ENCODE measurements around the gene APBA1.

Gene APBA1

DNA sequence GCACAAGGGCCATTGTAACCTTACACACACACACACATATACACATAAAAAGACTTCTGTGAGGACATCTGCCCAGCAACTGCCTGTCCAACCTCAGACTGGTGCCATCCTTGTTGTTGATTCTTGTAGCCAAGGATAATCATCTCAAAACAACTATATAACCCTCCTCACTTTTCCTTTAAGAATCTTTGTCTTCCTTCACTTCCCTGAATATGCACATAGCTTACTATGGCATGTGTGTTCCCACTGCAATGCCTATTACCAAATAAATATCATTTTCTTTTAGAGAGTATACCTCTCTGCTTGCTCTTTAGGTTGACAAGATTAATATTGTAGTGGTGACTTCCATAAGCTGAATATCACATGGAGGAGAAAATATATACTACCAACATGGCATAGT is 55.2 kb downstream of the APBA1 start:
- H3K27me3 ChIP-seq (ENCODE audit: control insufficient read depth in 1 of 2, insufficient read depth in 2 of 2, low read length in 2 of 2), result no peaks in the 10 kb centered on the region
- H3K36me3 ChIP-seq (ENCODE audit: control insufficient read depth in 1 of 2, insufficient read depth in 2 of 2, low read length in 2 of 2), result no peaks in the 10 kb centered on the region
- no peak overlapping the region for H3K4me3 ChIP-seq (ENCODE audit: low read depth in 1 of 2, low read length in 2 of 2)
- H3K9me3 ChIP-seq (ENCODE audit: control insufficient read depth in 1 of 2, low read length in 2 of 2), result no peaks in the 10 kb centered on the region
- no peaks in the 10 kb centered on the region for H3K4me1 ChIP-seq (ENCODE audit: control insufficient read depth in 1 of 2, insufficient read depth in 2 of 2, low read length in 2 of 2)
- no peak overlapping the region for H3K27ac ChIP-seq (ENCODE audit: low read depth, low read length)
- no peak overlapping the region for H3K9ac ChIP-seq (ENCODE audit: low read depth in 1 of 2, low read length in 2 of 2)

DNA sequence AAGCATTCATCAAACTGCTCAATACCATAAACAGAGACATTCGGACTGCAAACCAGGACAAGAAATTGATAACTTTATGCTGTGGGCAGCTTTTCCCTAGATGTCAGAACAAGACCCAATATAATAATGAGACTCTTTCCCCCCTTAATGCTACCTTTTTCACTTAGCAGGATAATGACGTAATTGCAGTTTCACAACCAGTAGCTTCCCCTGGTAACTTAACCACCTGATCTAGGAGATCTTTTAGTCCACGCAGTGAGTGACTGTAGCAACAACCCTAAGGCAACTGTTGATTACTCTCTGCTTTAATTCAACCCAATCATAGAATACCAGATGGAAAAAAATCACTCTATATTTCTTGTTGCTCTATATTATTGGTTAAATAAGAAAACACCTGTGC is 56.3 kb downstream of the APBA1 start:
- H3K4me1 ChIP-seq (ENCODE audit: control insufficient read depth in 1 of 2, insufficient read depth in 2 of 2, low read length in 2 of 2), result no peaks in the 10 kb centered on the region

DNA sequence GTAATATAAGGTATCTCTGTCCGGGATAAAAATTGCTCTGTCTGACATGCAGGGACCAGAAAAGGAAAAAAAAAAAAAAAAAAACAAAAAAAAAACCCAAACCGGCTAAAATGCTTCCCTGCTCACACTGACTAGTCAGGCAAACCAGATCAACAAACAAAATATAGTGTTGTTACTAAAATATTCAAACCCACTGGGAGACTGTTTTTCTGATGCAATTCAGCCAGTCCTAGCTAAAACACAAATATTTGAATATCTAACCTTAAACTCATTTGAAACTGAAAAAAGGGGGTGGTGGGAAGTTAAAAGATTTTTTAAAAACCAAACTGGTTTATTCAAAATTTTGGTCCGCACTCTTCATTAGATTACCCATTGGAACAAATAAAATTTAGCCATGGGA is 61.0 kb downstream of the APBA1 start:
- Histone ChIP-seq H3K9ac (ENCODE audit: low read depth in 1 of 2, low read length in 2 of 2) (no peak overlapping the region), H3K27me3 (ENCODE audit: control insufficient read depth in 1 of 2, insufficient read depth in 2 of 2, low read length in 2 of 2) (no peaks in the 10 kb centered on the region), H3K36me3 (ENCODE audit: control insufficient read depth in 1 of 2, insufficient read depth in 2 of 2, low read length in 2 of 2) (no peaks in the 10 kb centered on the region), H3K4me3 (ENCODE audit: low read depth in 1 of 2, low read length in 2 of 2) (no peak overlapping the region), H3K9me3 (ENCODE audit: control insufficient read depth in 1 of 2, low read length in 2 of 2) (no peaks in the 10 kb centered on the region), H3K27ac (ENCODE audit: low read depth, low read length) (no peak overlapping the region), H3K4me1 (ENCODE audit: control insufficient read depth in 1 of 2, insufficient read depth in 2 of 2, low read length in 2 of 2) (no peaks in the 10 kb centered on the region)

More for the DNA sequence above, 56.3 kb downstream of the APBA1 start:
- no peaks in the 10 kb centered on the region for H3K36me3 ChIP-seq (ENCODE audit: control insufficient read depth in 1 of 2, insufficient read depth in 2 of 2, low read length in 2 of 2)
- H3K9ac ChIP-seq (ENCODE audit: low read depth in 1 of 2, low read length in 2 of 2), result no peak overlapping the region
- H3K9me3 ChIP-seq (ENCODE audit: control insufficient read depth in 1 of 2, low read length in 2 of 2), result no peaks in the 10 kb centered on the region
- H3K4me3 ChIP-seq (ENCODE audit: low read depth in 1 of 2, low read length in 2 of 2), result no peak overlapping the region
- no peaks in the 10 kb centered on the region for H3K27me3 ChIP-seq (ENCODE audit: control insufficient read depth in 1 of 2, insufficient read depth in 2 of 2, low read length in 2 of 2)
- H3K27ac ChIP-seq (ENCODE audit: low read depth, low read length), result no peak overlapping the region

DNA sequence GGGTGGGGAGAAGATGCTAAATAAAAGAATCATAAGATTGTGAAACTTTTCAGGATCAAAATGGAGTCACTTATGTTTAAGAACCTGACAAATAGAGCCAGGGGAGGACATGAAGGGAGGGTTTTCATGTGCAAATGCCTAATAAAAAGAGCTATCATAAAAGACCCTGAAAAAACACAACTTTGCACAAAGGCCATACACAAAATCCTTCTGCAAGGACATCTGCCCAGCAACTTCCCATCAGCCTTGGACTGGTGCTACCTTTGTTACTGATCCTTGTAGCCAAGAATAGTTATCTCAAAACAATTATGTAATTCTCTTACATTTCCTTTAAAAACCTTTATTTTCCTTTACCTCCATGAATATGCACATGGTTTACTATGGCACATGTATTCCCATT is 63.0 kb downstream of the APBA1 start:
- no peak overlapping the region for H3K4me3 ChIP-seq (ENCODE audit: low read depth in 1 of 2, low read length in 2 of 2)
- no peak overlapping the region for H3K9ac ChIP-seq (ENCODE audit: low read depth in 1 of 2, low read length in 2 of 2)
- no peak overlapping the region for H3K27ac ChIP-seq (ENCODE audit: low read depth, low read length)
- H3K4me1 ChIP-seq (ENCODE audit: control insufficient read depth in 1 of 2, insufficient read depth in 2 of 2, low read length in 2 of 2), result no peaks in the 10 kb centered on the region
- no peaks in the 10 kb centered on the region for H3K9me3 ChIP-seq (ENCODE audit: control insufficient read depth in 1 of 2, low read length in 2 of 2)
- H3K27me3 ChIP-seq (ENCODE audit: control insufficient read depth in 1 of 2, insufficient read depth in 2 of 2, low read length in 2 of 2), result no peaks in the 10 kb centered on the region
- no peaks in the 10 kb centered on the region for H3K36me3 ChIP-seq (ENCODE audit: control insufficient read depth in 1 of 2, insufficient read depth in 2 of 2, low read length in 2 of 2)

DNA sequence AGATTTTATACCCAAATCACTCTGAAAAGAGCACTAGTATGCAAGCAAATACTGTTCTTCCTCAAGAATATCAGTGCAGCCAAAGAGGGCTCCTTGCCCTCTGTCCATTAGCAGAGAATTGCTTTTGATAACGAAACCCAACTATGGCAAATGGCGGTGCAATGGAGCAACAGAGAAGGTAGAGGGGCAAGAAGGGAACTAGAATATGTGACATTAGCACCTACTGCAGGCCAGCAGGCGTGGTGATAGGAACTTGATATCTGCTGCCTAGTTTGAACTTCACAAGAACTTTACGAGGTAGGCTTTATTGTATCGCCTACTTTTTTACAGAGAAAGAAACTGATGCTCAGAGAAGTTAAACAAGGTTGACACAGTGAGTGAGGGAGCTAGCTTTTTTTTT is 66.1 kb downstream of the APBA1 start:
- Histone ChIP-seq H3K36me3 (ENCODE audit: control insufficient read depth in 1 of 2, insufficient read depth in 2 of 2, low read length in 2 of 2) (no peaks in the 10 kb centered on the region), H3K4me1 (ENCODE audit: control insufficient read depth in 1 of 2, insufficient read depth in 2 of 2, low read length in 2 of 2) (no peaks in the 10 kb centered on the region), H3K9me3 (ENCODE audit: control insufficient read depth in 1 of 2, low read length in 2 of 2) (no peaks in the 10 kb centered on the region), H3K4me3 (ENCODE audit: low read depth in 1 of 2, low read length in 2 of 2) (no peak overlapping the region), H3K27ac (ENCODE audit: low read depth, low read length) (no peak overlapping the region), H3K27me3 (ENCODE audit: control insufficient read depth in 1 of 2, insufficient read depth in 2 of 2, low read length in 2 of 2) (no peaks in the 10 kb centered on the region), H3K9ac (ENCODE audit: low read depth in 1 of 2, low read length in 2 of 2) (no peak overlapping the region)

DNA sequence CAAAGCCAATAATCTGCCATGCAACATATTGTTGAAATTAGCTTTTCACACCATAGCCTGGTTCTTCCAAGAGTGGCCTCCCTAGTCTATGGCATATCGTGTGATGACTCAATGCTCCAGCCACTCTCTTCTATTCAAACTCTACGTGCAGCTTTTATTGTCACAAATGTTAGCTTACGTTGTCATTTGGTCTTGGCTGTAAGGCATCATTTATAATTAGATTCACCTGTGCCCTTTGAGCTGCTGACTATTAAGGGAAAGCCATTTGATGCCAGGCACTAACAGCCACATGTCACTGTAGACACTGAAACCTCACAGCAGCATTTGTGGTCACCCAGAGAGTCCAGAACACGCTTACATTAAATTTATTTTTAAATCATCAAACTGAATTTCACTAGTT is 66.8 kb downstream of the APBA1 start:
- H3K27ac ChIP-seq (ENCODE audit: low read depth, low read length), result no peak overlapping the region
- no peaks in the 10 kb centered on the region for H3K9me3 ChIP-seq (ENCODE audit: control insufficient read depth in 1 of 2, low read length in 2 of 2)
- H3K9ac ChIP-seq (ENCODE audit: low read depth in 1 of 2, low read length in 2 of 2), result no peak overlapping the region
- H3K4me1 ChIP-seq (ENCODE audit: control insufficient read depth in 1 of 2, insufficient read depth in 2 of 2, low read length in 2 of 2), result no peaks in the 10 kb centered on the region
- H3K36me3 ChIP-seq (ENCODE audit: control insufficient read depth in 1 of 2, insufficient read depth in 2 of 2, low read length in 2 of 2), result no peaks in the 10 kb centered on the region
- no peak overlapping the region for H3K4me3 ChIP-seq (ENCODE audit: low read depth in 1 of 2, low read length in 2 of 2)
- H3K27me3 ChIP-seq (ENCODE audit: control insufficient read depth in 1 of 2, insufficient read depth in 2 of 2, low read length in 2 of 2), result no peaks in the 10 kb centered on the region

DNA sequence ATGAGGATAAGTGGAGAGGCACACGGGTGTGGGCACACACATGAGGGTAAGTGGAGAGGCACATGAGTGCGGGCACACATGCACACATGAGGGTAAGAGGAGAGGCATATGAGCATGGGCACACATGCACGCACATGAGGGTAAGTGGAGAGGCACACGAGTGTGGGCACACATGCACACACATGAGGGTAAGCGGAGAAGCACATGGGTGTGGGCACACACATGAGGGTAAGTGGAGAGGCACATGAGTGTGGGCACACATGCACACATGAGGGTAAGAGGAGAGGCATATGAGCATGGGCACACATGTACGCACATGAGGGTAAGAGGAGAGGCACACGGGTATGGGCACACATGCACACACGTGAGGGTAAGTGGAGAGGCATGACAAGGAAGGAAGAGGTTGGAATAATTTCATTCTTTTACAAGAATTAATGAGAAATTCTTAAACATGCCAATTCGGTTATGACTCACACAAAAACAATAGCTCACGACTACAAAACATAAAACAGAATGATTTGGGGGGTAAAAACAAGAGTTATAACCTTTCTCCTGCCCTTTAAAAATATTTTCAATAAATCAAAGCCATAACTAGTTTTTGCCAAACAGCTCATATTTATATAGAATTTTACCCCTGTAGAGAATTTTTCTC is 67.5 kb downstream of the APBA1 start:
- Histone ChIP-seq H3K27me3 (ENCODE audit: control insufficient read depth in 1 of 2, insufficient read depth in 2 of 2, low read length in 2 of 2) (no peaks in the 10 kb centered on the region), H3K36me3 (ENCODE audit: control insufficient read depth in 1 of 2, insufficient read depth in 2 of 2, low read length in 2 of 2) (no peaks in the 10 kb centered on the region), H3K4me1 (ENCODE audit: control insufficient read depth in 1 of 2, insufficient read depth in 2 of 2, low read length in 2 of 2) (no peaks in the 10 kb centered on the region), H3K9me3 (ENCODE audit: control insufficient read depth in 1 of 2, low read length in 2 of 2) (no peaks in the 10 kb centered on the region), H3K4me3 (ENCODE audit: low read depth in 1 of 2, low read length in 2 of 2) (no peak overlapping the region), H3K27ac (ENCODE audit: low read depth, low read length) (no peak overlapping the region), H3K9ac (ENCODE audit: low read depth in 1 of 2, low read length in 2 of 2) (no peak overlapping the region)

DNA sequence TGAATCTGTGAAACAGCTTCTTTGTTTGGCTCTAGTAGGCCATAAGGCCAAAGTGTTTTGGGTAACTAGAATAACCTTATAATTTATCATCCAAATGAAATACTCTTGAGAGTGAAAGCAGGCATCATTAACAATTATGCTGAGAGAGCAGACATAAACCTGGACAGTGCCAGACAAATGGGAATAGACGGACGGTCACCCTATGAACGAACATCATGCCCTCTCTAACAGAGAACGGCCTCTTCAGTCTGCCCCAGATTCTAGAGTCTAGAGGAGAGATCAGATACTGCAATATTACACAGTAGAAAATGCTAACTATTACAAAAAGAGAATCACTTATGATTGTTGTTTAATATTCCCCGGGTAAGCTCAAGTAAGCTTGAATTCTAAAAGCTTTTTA is 68.5 kb downstream of the APBA1 start:
- Histone ChIP-seq H3K9ac (ENCODE audit: low read depth in 1 of 2, low read length in 2 of 2) (no peak overlapping the region), H3K4me1 (ENCODE audit: control insufficient read depth in 1 of 2, insufficient read depth in 2 of 2, low read length in 2 of 2) (no peaks in the 10 kb centered on the region), H3K9me3 (ENCODE audit: control insufficient read depth in 1 of 2, low read length in 2 of 2) (no peaks in the 10 kb centered on the region), H3K4me3 (ENCODE audit: low read depth in 1 of 2, low read length in 2 of 2) (no peak overlapping the region), H3K27ac (ENCODE audit: low read depth, low read length) (no peak overlapping the region), H3K27me3 (ENCODE audit: control insufficient read depth in 1 of 2, insufficient read depth in 2 of 2, low read length in 2 of 2) (no peaks in the 10 kb centered on the region), H3K36me3 (ENCODE audit: control insufficient read depth in 1 of 2, insufficient read depth in 2 of 2, low read length in 2 of 2) (no peaks in the 10 kb centered on the region)

DNA sequence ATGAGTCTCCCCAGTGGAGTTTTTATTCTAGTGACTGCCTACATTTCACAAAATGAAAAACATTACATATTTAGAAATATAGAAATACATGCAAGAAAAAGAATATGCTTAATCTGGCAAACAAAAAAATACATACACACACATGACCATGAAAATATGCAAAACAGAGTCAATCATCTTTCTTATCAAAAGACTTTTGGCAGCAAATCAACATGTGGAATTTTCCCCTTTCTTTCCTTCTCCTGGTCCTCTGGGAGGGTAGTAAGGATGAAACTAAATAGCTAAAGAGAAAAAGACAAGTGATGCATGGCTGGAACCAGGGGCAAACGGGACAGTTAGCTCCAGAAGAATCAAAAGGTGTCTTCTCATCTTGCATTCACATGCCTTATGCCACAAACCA is 69.4 kb downstream of the APBA1 start:
- H3K9me3 ChIP-seq (ENCODE audit: control insufficient read depth in 1 of 2, low read length in 2 of 2), result no peaks in the 10 kb centered on the region
- no peaks in the 10 kb centered on the region for H3K36me3 ChIP-seq (ENCODE audit: control insufficient read depth in 1 of 2, insufficient read depth in 2 of 2, low read length in 2 of 2)
- no peak overlapping the region for H3K4me3 ChIP-seq (ENCODE audit: low read depth in 1 of 2, low read length in 2 of 2)
- H3K27me3 ChIP-seq (ENCODE audit: control insufficient read depth in 1 of 2, insufficient read depth in 2 of 2, low read length in 2 of 2), result no peaks in the 10 kb centered on the region
- no peak overlapping the region for H3K27ac ChIP-seq (ENCODE audit: low read depth, low read length)
- H3K9ac ChIP-seq (ENCODE audit: low read depth in 1 of 2, low read length in 2 of 2), result no peak overlapping the region
- H3K4me1 ChIP-seq (ENCODE audit: control insufficient read depth in 1 of 2, insufficient read depth in 2 of 2, low read length in 2 of 2), result no peaks in the 10 kb centered on the region

DNA sequence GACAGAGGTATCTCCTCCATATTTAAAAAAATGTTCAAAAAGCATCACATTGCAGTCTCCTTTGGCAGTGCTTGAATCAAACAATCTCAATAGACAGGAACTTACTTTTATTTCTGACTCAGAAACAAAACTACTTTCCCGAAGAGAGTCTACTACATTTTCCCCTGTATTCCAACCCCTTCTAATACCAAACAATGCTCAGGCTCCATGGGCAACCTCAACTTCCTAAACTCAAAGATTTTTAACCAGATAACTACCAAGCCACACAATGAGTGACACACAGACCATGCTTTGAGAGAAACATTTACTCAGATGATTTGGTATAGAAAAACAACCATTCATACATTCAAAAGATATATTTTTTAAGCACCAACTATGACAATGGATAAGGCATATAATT is 70.5 kb downstream of the APBA1 start:
- no peak overlapping the region for H3K9ac ChIP-seq (ENCODE audit: low read depth in 1 of 2, low read length in 2 of 2)
- no peaks in the 10 kb centered on the region for H3K9me3 ChIP-seq (ENCODE audit: control insufficient read depth in 1 of 2, low read length in 2 of 2)
- no peak overlapping the region for H3K4me3 ChIP-seq (ENCODE audit: low read depth in 1 of 2, low read length in 2 of 2)
- no peaks in the 10 kb centered on the region for H3K4me1 ChIP-seq (ENCODE audit: control insufficient read depth in 1 of 2, insufficient read depth in 2 of 2, low read length in 2 of 2)
- no peaks in the 10 kb centered on the region for H3K27me3 ChIP-seq (ENCODE audit: control insufficient read depth in 1 of 2, insufficient read depth in 2 of 2, low read length in 2 of 2)
- no peak overlapping the region for H3K27ac ChIP-seq (ENCODE audit: low read depth, low read length)
- H3K36me3 ChIP-seq (ENCODE audit: control insufficient read depth in 1 of 2, insufficient read depth in 2 of 2, low read length in 2 of 2), result no peaks in the 10 kb centered on the region
